ENCODE measurements around the gene GPR3.

GPR3 gene

GRCh38 chr1:27358928-27359313 is 33.5 kb upstream of the GPR3 start:
- DNase-seq, result no peak

DNA sequence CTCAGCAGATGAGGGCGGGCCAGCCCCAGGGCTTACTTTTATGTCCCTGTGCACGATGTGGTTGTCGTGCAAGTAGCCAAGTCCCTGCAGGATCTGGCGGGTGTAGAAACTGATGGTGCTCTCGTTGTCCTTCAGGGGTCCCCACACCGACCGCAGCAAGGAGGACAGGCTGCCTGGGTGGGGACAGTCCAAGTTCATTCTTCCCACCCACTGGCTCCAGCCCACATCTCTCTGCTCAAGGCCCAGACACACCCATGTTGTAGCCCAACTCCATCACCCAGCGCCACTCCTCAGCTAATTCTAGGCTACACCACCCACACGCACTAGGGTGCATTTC is 32.6 kb upstream of the GPR3 start:
- DNase-seq, result no peak

DNA sequence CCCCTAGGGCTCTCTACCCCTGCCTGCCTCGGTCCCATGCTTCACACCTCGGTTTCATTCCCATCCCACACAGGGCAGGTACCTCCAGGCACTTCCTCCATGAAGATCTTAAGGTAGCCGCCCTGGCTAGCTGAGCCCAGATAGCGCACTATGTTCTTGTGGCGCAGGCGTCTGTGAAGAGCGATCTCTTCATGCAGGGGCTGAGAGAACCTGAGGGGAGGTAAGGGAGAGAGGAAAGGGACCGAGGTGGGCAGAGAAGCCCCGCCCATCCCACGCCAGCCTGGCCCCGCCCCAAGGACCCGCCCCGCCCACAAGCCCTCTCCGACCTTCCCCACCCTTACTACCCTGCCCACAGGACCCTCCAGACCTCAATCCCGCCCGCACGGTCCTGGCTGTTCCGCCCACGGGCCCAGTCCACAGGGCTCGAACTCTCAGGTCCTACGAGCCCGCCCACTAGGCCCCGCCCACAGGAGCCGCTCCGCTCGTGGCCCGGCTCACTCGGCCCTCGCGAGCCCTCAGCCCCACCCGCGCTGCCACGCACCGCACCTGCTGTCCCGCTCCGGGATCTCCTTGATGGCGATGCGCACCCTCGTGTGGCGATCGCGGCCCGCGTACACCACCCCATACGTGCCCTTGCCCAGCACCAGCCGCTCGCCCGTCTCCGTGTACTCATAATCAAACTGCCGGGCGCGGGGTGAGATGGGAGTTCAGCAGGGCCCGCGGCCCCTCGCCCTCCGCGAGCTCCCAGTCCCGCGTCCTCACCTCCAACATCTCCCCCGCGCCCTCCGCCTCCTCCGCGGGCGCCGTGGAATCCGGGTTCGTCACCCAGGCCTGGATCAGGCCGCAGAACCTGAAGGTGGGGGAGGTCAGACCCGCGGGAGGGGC is 32.0 kb upstream of the GPR3 start:
- DNase-seq, result no peak

DNA sequence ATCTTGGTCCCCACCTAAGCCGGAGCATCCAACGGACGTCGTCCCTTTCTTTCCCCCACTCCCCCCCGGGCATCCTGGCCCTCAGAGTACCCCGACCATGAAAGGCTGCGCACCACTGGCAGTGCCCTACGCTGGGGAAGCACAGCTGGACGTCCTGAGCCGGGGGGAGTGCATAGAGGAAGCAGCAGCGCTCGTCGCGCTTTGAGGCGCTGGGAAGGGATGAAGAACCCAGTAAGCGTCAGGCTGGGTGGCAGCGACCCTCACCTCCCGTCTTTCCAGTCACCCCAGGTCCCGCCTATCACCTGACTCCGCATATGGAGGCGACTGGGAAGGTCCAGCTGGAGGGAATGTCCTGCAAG is 31.4 kb upstream of the GPR3 start:
- no peak for DNase-seq

DNA sequence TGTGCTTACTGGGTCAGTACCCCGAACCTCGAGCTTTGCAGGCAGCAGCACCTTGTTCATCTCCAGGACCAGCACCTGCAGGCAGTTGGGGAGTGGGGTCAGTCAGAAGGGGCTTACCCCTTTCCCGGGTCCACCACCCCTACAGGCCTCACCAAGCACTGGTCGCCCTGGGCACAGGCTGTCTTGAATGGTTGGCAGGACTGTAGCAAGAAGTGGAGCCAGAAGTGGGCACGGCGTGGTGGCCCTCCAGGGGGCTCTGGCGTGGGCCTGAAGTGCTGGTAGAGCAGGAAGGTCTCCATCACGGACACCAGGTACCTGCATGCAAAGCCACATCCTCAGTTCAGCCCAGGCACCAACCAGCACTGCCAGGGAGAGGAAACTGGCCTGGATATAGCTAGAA is 30.9 kb upstream of the GPR3 start:
- DNase-seq, result no peak

- DNase-seq, result no peak
These were observed 28.4 kb upstream of the GPR3 start for GRCh38 chr1:27363766-27364695.

DNA sequence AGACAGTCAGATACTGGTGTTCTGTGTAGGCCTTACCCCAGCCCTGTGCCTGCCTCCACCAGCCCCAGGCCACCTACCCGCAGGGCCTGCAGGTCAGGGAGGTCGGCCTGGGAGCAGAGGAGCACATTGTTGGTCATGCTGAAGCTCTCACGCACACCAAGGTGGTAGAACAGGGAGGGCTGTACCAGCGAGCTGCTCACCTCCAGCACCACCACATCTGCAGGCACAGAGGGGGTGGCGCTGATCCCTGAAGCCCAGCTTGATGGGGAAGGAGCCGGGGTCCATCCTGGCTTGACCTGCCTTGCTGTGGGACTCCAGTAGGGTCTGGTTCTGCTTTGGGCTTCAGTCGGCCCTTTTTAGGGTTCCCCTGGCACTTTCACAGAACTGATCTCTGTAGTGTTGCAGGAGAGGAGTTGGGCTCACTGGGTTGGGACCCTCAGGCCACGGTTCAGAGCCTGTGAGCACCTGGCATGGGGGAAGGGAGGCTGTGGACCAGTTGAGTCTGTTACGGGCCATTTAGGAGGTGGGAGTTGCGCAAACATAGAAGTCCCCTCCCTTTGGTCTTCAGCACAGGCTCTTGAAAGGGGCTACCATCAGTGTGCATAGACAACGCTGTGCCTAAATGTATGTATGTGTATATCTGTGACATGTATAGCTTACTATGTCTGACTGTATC is 27.6 kb upstream of the GPR3 start:
- DNase-seq, result no peak

GRCh38 chr1:27365372-27366112 is 26.9 kb upstream of the GPR3 start:
- DNase-seq, result peak; percentile 88

DNA sequence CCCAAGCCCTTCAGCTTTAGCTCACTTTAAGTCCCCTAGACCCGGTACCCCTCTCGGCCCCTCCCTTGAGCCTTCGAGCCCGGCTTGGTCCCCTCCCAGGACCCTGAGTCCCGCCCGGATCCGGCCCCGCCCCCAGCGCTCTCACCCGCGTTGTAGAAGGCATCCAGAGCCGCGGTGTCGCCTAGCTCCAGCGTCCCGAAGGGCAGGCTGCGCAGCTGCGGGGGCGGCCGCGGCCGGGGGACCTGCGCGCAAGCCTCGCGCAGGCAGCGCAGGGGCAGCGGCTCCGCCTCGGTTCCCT is 26.4 kb upstream of the GPR3 start:
- DNase-seq, result peak; percentile 89

DNA sequence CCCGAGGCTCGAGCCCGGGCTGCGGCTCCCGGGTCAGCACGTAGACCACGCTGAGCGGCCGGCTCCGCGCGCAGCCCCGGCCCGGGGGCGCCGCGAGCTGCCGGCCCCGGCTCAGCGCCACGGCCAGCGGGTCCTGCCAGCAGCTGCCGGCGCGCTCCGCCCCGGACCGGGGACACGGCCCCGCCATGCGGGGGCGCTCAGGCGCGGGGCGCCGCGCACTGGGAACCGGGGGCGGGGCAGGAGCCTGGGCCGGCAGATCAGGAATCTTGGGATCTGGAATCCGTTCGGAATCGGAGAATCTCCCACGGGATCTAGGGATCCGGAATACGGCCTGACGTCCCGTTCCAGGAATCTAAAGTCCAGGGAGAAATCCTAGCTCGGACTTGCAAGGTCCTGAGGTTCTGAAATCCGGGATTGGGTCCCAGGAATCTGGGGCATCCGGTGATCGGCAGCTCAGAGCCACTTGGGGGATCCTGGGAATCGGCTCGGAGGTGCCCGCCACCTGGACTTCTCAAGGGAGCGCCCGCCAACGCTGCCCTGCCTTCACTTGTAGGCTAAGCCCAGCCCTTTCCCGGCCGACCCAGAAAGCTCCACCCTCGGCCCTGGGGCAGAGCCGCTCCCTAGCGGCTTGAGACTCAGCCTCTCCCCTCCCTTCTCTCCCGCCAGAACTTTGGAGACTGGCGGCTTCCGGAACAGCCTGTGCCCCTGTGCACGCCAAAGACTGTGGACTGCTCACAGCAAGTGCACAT is 25.8 kb upstream of the GPR3 start, which contains the start of gene MAP3K6:
TSS of gene MAP3K6 (minus strand) at position 551 of the 749 bp plus-strand sequence. CDS start at position 187, 364 bp downstream.
- DNase-seq, result peak; percentile 89

DNA sequence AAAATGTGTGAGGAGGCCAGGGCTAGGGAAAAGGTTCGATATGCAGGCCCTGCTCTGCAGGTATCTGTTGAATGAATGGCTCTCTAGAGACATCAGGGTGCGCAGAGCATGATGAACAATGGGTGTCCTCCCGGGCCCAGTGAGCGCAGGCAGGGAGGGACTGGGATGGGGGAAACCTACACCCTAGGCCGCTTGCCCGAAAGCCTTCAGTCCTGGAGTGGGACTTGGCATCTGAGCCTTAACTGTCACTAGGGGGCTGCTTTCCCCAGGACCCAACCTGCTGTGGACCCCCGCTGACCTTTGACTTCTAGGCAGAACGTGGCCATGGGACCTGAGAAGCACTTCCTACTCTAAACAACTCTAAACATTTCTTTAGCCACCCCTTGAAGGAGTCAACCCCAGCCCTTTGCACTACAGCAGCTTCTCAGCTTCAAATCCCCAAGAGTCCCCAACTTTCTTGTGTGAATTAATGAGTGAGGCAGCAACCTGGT is 25.2 kb upstream of the GPR3 start:
- DNase-seq, result no peak

DNA sequence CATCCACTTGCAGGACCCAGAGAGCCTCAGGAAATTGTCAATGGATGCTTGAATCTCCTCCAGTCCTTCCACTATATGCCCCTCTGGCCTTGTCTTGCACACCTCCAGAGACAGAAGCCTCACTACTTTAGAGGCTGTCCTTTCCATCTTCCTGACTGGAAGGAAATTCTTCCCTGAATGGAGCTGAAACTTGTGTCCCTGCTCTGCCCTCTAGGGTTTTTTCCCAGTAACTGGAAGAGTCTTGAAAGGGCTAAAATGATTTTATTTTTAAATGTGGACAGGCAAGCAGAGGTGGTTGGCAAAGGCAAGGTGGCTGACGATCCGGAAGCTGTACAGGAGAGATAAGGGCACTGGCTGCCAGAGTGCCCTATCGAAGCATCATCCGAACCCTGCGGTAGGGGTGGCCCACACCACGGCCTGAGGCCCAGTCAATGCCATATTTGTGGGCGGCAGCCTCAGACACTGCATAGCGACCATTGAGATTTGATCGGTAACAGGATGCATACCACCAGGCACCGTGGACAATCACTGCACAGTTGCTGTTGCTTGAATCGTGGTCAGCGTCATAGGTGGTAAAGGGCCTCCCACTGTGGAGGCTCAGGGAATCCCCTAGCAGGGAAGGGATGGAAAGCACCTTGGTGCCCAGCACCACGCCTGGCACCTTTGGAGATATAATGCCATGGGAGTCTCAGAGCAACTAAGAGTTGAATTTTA is 23.4 kb upstream of the GPR3 start:
- no peak for DNase-seq

DNA sequence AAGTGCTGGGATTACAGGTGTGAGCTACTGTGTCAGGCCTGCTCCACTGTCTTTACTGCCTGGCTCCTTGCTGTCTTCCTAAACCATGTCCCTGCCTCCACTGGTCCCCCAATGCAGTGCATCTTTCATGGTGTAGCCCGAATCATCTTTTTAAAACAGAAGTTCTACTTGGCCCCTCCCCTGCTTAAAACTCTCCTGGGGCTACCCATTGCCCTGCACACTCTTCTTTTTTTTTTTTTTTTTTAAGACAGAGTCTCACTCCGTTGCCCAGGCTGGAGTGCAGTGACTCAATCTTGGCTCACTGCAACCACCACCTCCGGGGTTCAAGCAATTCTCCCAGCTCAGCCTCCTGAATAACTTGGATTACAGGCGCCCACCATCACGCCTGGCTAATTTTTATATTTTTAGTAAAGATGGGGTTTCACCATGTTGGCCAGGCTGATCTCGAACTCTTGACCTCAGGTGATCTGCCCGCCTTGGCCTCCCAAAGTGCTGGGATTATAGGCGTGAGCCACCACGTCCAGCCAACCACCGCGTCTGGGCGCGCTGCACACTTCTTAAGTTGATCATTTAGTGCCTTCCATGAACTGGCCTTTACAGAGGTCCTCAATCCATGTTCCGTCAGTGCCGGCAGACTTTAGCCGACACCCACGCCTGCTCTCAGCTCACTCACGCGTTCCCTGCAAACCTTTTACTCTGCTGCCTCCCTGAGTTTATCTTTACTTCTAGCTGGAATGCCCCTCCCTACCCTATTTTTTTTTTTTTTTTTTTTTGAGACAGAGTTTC is 20.2 kb upstream of the GPR3 start:
- DNase-seq, result no peak

GRCh38 chr1:27372808-27373690 is 19.4 kb upstream of the GPR3 start:
- no peak for DNase-seq

- no peak for DNase-seq
These were observed 17.9 kb upstream of the GPR3 start, which contains the start of gene FCN3 for GRCh38 chr1:27374362-27375086. Gene FCN3 (minus strand): TSS chr1:27374824. CDS start chr1:27374818, 6 bp downstream.

DNA sequence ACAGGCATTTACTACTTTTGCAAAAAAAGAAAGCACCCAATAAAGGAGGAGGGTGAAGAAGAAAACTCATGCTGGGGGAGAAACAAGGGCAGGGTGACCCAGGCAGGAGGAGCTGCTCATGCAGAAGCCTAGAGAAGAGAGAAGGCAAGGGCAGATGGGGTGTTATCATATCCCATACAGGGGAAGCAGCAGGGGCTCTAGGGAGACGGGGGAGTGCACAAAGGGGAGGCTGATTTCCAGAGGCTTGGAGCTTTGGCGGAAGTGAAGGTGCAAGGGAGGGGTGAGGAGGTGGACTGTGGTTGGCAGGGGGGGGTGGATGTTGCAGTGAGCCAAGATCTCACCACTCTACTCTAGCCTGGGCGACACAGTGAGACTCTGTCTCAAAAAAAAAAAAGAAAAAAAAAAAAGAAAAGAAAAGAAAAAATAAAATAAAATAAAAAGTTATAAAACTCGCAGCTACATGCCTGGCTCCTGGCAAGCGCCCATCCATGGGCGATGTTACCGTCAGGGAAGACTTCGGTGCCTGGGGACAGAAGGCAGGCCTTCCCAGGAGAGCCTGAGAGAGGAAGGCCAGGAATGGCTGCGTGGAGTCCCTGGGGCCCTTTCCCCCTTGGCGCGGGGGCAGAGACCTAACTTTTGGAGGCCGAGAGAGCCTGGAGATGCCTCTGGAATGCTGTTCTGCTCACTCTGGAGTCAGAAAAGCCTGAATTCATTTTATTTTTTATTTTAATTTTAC is 14.5 kb upstream of the GPR3 start:
- no peak for DNase-seq

DNA sequence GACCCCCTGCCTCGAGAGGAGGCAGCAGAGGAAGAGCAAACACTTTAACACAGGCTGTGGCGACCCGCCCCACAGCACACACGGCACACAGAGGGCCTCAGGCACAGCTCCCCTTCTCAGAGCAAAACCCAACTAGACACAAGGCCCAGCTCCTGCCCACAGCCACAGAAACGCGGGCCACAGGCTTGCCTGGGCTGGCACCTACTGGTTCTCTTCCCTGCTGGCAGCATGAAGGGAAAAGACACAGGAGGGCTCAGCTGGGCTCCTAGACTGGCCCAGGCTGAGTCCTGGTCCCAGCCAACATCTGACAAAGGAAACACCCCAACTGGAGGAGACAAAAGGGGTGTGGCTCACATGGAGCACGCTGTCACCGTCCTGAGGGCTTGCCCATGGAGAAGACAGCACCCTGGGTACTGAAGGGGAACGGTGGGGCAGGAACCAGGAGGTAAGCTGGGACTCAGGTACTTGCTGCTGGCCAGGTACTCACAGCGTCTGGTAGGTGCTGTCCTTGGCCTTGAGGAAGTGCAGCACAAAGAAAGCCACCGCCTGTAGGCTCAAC is 12.8 kb upstream of the GPR3 start:
- no peak for DNase-seq

Data from RPMI8226 (cell line).